Activated CD8-positive, alpha-beta memory T cell treated with anti-CD3 and anti-CD28 coated beads for 4 hours (primary cell): ENCODE measurements around the gene SMAP1.

Experiments
- DNase-seq, 2 donors: peaks; one replicate each; pipeline ENCODE4 v3.0.0-alpha.2; 2020; ENCODE audit warnings: low read depth in 2 of 2

Gene SMAP1

DNA sequence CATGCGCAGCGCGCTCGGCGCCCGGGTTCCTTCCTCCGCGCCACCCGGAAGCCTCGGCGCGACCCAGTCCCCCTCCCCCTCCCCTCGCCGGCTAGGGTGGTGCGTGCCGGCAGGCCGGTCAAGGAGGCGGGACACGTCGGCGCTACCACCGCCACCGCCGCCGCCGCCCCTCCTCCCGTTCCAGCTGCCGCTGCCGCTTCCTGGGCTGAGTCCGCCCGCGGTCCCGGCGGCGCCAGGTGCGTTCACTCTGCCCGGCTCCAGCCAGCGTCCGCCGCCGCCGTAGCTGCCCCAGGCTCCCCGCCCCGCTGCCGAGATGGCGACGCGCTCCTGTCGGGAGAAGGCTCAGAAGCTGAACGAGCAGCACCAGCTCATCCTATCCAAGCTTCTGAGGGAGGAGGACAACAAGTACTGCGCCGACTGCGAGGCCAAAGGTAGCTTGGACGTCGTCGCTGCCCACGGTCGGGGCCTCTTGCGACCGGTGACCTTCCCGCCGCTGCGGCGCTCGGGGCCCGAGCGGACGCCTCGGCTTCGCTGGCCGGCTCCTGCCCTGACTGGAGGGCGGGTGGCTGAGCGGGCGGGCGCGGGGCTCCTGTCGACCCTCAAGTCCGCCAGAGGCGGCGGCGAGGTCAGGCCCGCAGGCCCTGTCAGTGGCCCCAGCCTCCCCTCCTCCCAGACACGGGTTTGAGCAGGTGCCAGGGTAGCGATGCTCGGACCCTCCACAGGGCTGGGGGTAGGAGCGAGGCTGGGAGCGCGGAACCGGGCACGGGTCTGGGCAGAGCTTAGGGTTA lies at the start of gene SMAP1:
TSS of gene SMAP1 (plus strand) at position 173 of the 788 bp plus-strand sequence. CDS start at position 314, 141 bp downstream.
- peak; percentile 84 to 90 for DNase-seq

DNA sequence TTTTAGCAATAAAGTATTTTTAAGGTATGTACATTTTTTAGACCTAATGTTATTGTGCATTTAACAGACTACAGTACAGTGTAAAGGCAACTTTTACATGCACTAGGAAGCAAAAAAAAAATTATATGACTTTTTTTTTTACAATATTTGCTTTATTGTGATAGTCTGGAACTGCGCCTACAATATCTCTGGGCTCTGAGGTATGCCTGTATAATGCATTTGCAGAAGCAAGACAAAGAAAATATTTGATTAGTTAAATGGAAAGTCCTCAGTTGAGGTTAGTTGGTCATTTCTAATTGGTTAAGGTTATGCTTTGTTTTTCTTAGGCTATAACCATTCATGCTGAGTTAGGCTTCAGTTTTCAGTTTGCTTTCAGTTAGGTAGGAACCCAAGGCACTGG lies 46.9 kb upstream of the SMAP1 start:
- DNase-seq: no peak

DNA sequence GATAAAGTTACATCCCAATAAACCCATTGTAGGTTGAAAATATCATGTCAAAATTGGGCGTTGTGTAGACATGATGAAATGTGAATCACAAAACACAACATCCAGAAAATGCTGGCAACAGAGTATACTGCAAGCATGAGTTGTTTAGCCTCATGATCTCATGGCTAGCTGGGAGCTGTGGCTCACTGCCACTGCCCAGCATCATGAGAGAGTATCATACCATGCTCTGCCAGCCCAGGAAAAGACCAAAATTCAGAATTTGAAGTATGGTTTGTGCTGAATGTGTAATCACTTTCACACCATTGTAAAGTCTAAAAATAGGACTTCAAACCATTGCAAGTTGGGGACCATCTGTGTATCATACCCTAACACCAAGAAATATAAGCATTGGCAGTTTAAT lies 45.2 kb upstream of the SMAP1 start:
- no peak for DNase-seq

GRCh38 chr6:70625436-70625835 lies 42.2 kb upstream of the SMAP1 start:
- DNase-seq: no peak

DNA sequence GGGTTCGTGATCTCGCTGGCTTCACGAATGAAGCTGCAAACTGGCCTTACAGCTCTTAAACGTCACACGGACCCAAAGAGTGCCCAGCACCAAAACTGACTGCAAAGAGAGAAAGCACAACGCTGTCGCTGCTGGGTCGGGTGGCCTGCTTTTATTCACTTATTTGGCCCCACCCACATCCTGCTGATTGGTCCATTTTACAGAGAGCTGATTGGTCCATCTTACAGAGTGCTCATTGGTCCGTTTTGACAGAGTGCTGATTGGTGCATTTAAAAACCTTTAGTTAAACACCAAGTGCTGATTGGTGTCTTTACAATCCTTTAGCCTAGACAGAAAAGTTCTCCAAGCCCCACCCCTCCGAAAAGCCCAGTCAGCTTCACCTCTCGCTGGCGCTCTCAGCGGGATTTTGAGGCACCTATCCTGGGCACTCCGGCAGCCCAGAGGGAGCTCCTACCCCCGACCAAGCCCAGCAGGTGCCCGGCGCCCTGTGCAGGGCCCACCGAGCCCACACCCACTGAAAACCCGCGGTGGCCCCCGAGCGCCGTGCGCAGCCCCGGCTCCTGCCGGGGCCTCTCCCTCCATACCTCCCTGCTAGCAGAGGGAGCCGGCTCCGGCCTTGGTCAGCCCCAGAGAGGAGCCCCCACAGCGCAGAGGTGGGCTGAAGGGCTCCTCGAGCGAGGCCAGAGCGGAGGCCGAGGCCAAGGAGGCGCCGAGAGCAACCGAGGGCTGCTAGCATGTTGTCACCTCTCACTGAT lies 40.0 kb upstream of the SMAP1 start:
- no peak for DNase-seq

- DNase-seq: no peak
These were observed 37.8 kb upstream of the SMAP1 start for GRCh38 chr6:70629929-70630328.

DNA sequence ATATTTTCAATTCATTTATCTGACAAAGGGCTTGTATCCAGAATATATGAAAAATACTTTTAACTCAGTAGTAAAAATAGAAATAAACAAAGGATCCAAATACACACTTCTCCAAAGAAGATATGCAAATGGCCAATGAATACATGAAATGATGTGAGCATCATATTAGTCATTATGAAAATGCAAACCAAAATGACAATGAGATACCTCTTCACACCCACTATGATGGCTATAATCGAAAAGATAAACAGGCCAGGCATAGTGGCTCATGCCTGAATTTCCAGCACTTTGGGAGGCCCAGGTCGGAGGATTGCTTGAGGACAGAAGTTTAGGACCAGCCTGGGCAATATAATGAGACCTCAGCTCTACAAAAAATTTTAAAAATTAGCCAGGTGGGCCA lies 33.8 kb upstream of the SMAP1 start:
- DNase-seq: no peak

GRCh38 chr6:70636596-70636995 lies 31.1 kb upstream of the SMAP1 start:
- DNase-seq: no peak

GRCh38 chr6:70638468-70638867 lies 29.2 kb upstream of the SMAP1 start:
- DNase-seq: no peak

- no peak for DNase-seq
These were observed 16.3 kb upstream of the SMAP1 start for GRCh38 chr6:70651326-70651905.

GRCh38 chr6:70652216-70652615 lies 15.5 kb upstream of the SMAP1 start:
- DNase-seq: no peak

GRCh38 chr6:70657706-70658105 lies 10.0 kb upstream of the SMAP1 start:
- no peak for DNase-seq

GRCh38 chr6:70663881-70664466 lies 3.7 kb upstream of the SMAP1 start:
- no peak for DNase-seq

GRCh38 chr6:70666706-70667105 lies 977 bp upstream of the SMAP1 start:
- no peak for DNase-seq

GRCh38 chr6:70667256-70667710 lies 400 bp upstream of the SMAP1 start:
- no peak for DNase-seq

- DNase-seq: peak in 1 of 2 donors; percentile 47
These were observed 773 bp downstream of the SMAP1 start for GRCh38 chr6:70668499-70668812.

GRCh38 chr6:70669133-70669532 lies 1.4 kb downstream of the SMAP1 start:
- DNase-seq: no peak

- no peak for DNase-seq
These were observed 4.9 kb downstream of the SMAP1 start for GRCh38 chr6:70672549-70672948.

GRCh38 chr6:70673054-70673453 lies 5.4 kb downstream of the SMAP1 start:
- DNase-seq: no peak

DNA sequence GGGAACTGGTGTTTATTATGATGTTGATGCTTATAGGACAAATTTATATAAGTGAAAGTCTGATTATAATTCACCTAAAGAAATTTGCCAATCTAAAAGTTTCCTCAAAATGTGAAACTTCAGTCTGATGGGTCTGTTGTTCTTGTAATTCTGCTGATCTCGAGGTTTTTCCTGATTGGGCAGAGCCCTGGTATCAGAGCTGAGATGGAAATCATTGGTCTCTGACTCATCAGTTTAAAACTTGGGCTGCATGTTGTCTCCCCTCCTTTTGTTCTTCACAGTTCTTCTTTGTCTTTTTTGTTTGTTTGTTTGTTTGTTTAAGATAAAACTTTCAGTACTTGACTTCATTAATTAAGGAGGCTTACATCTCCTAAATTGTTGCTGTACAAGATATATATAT lies 5.9 kb downstream of the SMAP1 start:
- DNase-seq: no peak

DNA sequence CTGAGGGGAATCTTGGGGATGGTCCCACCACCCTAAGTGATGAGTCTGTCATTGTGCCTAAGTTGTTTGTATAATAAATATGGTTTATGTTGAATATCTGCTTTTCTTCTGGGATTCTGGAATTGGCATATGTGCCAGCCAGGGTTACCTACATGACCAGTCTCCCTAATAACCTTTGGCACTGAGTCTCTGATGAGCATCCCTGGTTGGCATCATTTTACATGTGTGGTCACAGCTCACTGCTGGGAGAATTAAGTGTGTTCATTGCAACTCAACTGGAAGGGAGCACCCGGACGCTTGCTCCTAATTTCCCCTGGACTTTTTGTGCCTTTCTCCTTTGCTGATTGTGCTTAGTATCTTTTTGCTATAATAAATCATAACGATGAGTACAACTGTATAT lies 8.1 kb downstream of the SMAP1 start:
- no peak for DNase-seq

- no peak for DNase-seq
These were observed 9.1 kb downstream of the SMAP1 start for GRCh38 chr6:70676821-70677220.

DNA sequence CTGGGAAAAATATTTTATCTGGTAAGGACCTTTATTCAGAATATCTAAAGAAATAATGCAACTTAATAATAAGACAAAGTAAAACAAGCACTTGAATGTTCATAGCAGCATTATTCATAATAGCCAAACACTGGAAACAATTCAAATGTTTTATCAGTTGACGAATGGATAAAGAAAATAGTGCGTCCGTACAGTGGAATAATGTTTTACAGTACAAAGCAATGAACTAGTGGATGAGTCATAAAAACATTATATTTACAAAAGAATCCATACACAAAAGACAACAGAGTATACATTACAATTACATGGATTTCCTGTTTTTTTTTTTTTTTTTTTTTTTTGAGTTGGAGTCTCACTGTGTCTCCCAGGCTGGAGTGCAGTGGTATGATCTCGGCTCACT lies 12.7 kb downstream of the SMAP1 start:
- DNase-seq: no peak
